ENCODE results near the gene GUCY2F.

Gene GUCY2F

GRCh38 chrX:109378281-109378680, 103.6 kb downstream of the GUCY2F start:
- H3K36me3 ChIP-seq: no peaks in the 10 kb centered on the region
- no peak overlapping the region for H3K4me3 ChIP-seq (ENCODE audit: low read depth in 1 of 2, low read length in 1 of 2)
- no peaks in the 10 kb centered on the region for H3K27me3 ChIP-seq
- H3K4me1 ChIP-seq (ENCODE audit: control insufficient read depth in 1 of 2, insufficient read depth in 1 of 2, low read depth in 1 of 2, low read length in 1 of 2): no peaks in the 10 kb centered on the region
- H3K9me3 ChIP-seq: no peaks in the 10 kb centered on the region
- TF ChIP-seq CTCF (IDR thresholded peaks at IDR 0.05): no peak
- H3K27ac ChIP-seq: no peak overlapping the region

GRCh38 chrX:109374262-109374960, 107.5 kb downstream of the GUCY2F start:
- Histone ChIP-seq H3K27ac (no peak overlapping the region), H3K4me3 (ENCODE audit: low read depth in 1 of 2, low read length in 1 of 2) (no peak overlapping the region), H3K9me3 (no peaks in the 10 kb centered on the region), H3K36me3 (no peaks in the 10 kb centered on the region), H3K27me3 (no peaks in the 10 kb centered on the region), H3K4me1 (ENCODE audit: control insufficient read depth in 1 of 2, insufficient read depth in 1 of 2, low read depth in 1 of 2, low read length in 1 of 2) (no peaks in the 10 kb centered on the region)
- no peak for TF ChIP-seq CTCF (IDR thresholded peaks at IDR 0.05)

GRCh38 chrX:109373468-109373867, 108.4 kb downstream of the GUCY2F start:
- no peaks in the 10 kb centered on the region for H3K4me1 ChIP-seq (ENCODE audit: control insufficient read depth in 1 of 2, insufficient read depth in 1 of 2, low read depth in 1 of 2, low read length in 1 of 2)
- no peaks in the 10 kb centered on the region for H3K9me3 ChIP-seq
- H3K36me3 ChIP-seq: no peaks in the 10 kb centered on the region
- no peak overlapping the region for H3K4me3 ChIP-seq (ENCODE audit: low read depth in 1 of 2, low read length in 1 of 2)
- no peak for TF ChIP-seq CTCF (IDR thresholded peaks at IDR 0.05)
- H3K27me3 ChIP-seq: no peaks in the 10 kb centered on the region
- H3K27ac ChIP-seq: no peak overlapping the region

GRCh38 chrX:109372716-109373115, 109.2 kb downstream of the GUCY2F start:
- no peaks in the 10 kb centered on the region for H3K4me1 ChIP-seq (ENCODE audit: control insufficient read depth in 1 of 2, insufficient read depth in 1 of 2, low read depth in 1 of 2, low read length in 1 of 2)
- no peaks in the 10 kb centered on the region for H3K27me3 ChIP-seq
- no peak for TF ChIP-seq CTCF (IDR thresholded peaks at IDR 0.05)
- no peaks in the 10 kb centered on the region for H3K9me3 ChIP-seq
- H3K27ac ChIP-seq: no peak overlapping the region
- H3K4me3 ChIP-seq (ENCODE audit: low read depth in 1 of 2, low read length in 1 of 2): no peak overlapping the region
- H3K36me3 ChIP-seq: no peaks in the 10 kb centered on the region

- Histone ChIP-seq H3K4me3 (ENCODE audit: low read depth in 1 of 2, low read length in 1 of 2) (no peak overlapping the region), H3K4me1 (ENCODE audit: control insufficient read depth in 1 of 2, insufficient read depth in 1 of 2, low read depth in 1 of 2, low read length in 1 of 2) (no peaks in the 10 kb centered on the region), H3K27ac (no peak overlapping the region), H3K9me3 (no peaks in the 10 kb centered on the region), H3K36me3 (no peaks in the 10 kb centered on the region), H3K27me3 (no peaks in the 10 kb centered on the region)
- no peak for TF ChIP-seq CTCF (IDR thresholded peaks at IDR 0.05)
These were observed 109.6 kb downstream of the GUCY2F start for GRCh38 chrX:109372291-109372690.
